GM21786 (cell line): ENCODE results near the gene DHX15.
A peak's percentile ranks its signal among the peaks of the same experiment; 100 is the strongest.

Source experiments
- ATAC-seq: cut with Tn5 transposase; IDR thresholded peaks from one replicate; pipeline ENCODE4 v1.9.1; 2021; ENCODE audit not compliant: unreplicated experiment

Gene DHX15

DNA sequence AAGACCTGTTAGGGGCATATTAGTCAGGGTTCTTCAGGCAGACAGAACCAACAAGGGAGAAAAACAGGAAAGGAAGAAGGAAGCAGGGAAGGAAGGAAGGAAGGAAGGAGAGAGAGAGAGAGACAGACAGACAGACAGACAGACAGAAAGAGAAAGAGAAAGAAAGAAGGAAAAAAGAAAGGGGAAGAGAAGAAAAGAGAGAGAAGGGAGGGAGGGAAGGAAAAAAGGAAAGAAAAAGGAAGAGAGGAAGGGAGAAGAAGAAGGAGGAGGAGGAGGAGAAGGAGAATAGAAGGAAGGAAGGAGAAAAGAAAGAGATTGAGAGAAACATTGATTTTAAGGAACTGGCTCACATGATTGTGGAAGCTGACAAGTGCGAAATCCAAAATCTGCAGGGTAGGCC, 89.0 kb downstream of the DHX15 start:
- ATAC-seq = no peak

GRCh38 chr4:24489870-24490269, 94.5 kb downstream of the DHX15 start:
- ATAC-seq = no peak

- ATAC-seq = peak; percentile 68
Observed at GRCh38 chr4:24488399-24489164, 95.8 kb downstream of the DHX15 start.

DNA sequence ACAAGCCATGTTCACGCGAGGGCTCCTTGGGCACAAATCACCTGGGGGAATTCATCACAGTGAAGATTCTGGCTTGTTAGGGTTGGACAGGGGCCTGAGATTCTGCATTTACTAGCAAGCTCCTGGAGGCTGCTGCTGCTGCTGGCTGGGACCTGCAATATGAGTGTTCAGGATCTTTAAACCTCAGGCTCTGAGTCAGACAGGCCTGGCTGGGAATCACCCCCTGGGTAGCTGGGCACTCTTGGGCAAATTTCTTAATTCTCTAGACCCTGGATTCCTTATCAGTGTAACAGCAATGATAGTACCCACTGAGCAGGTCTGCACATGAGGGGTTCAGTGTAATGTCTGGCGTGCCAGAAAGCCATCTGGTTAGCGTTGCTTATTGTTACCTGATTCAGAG, 101.5 kb downstream of the DHX15 start:
- ATAC-seq = no peak

DNA sequence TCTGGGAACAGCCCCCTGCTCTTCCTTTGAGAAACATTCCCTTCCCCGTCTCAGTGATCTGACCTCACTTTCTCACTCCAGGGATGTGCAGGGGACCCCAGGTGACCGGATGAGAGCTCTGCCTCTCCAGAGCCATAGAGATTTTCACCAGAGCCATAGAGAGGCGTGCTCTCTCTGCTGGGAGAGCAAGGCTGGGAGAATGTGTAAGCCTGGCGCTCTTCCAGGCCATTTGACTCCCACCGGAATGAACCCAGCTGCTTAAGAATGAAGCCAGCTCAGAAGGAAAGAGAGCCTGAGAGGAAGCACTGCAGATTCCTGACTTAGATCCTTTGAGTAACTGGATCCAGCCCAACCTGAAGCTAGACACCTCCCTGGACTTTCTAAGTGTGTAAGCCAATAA, 106.4 kb downstream of the DHX15 start:
- ATAC-seq = no peak
